Calu3 (cell line): ENCODE measurements around the gene PRSS37. TPM values are rescaled to one million over a fixed set of nuclear protein-coding genes. Genes with fewer than 3 reads are reported as not detected.
"Not testable (repeated sequence)": the region's sequence is repeated elsewhere in the genome, so short reads cannot be mapped to it uniquely, and the experiment has no call there.

Experiments
- BruUV-seq: library from RNA; stranded (reverse); fragments of 400-500 nt; replicated peaks from 2 replicates; lab custom pipeline; 2021; lab: Mats Ljungman, UMichigan
- CTCF ChIA-PET: fragments of 300-600 bp; sonication (Branson Sonifier 250); formaldehyde crosslinking; loops from one replicate; lab custom pipeline; 2022; ENCODE audit warnings: antibody characterized with exemption; lab: Charles Lee
- DNase-seq: peaks from one replicate; pipeline ENCODE4 v3.0.0; 2022
- H3K27ac Mint-ChIP-seq: one replicate; pipeline ENCODE4 v1.8.0; 2022; ENCODE audit warnings: mixed read lengths; ENCODE audit not compliant: unreplicated experiment
- H3K27me3 Mint-ChIP-seq: one replicate; pipeline ENCODE4 v1.8.0; 2022; ENCODE audit warnings: mixed read lengths; ENCODE audit not compliant: unreplicated experiment
- H3K36me3 Mint-ChIP-seq: one replicate; pipeline ENCODE4 v1.8.0; 2022; ENCODE audit warnings: mild to moderate bottlenecking, moderate library complexity, mixed read lengths; ENCODE audit not compliant: insufficient read depth, unreplicated experiment
- H3K4me1 Mint-ChIP-seq: one replicate; pipeline ENCODE4 v1.8.0; 2022; ENCODE audit warnings: mild to moderate bottlenecking, low read depth, mixed read lengths; ENCODE audit not compliant: unreplicated experiment
- H3K4me3 Mint-ChIP-seq: one replicate; pipeline ENCODE4 v1.8.0; 2022; ENCODE audit warnings: mild to moderate bottlenecking, low read depth, moderate library complexity, mixed read lengths; ENCODE audit not compliant: unreplicated experiment
- H3K9me3 Mint-ChIP-seq: one replicate; pipeline ENCODE4 v1.8.0; 2022; ENCODE audit warnings: low read depth, mixed read lengths; ENCODE audit not compliant: unreplicated experiment
- intact Hi-C: fragments of 100-400 bp; cut with micrococcal nuclease; formaldehyde crosslinking; loops from one replicate; pipeline ENCODE4 v1.10.0; 2022; ENCODE audit not compliant: unreplicated experiment
- total RNA-seq: library from RNA; stranded (reverse); gene quantifications from 2 replicates; pipeline ENCODE4 v1.2.3, GENCODE V29; 2022
- TF ChIP-seq, protein P1 (sequence below): fragments of 200-600 bp; IDR thresholded peaks from one replicate; pipeline ENCODE4 v1.8.0; 2022; ENCODE audit warnings: antibody characterized with exemption; ENCODE audit not compliant: unreplicated experiment

PRSS37 gene
- total RNA-seq, 1 experiment from 2014 or later, result not detected

DNA sequence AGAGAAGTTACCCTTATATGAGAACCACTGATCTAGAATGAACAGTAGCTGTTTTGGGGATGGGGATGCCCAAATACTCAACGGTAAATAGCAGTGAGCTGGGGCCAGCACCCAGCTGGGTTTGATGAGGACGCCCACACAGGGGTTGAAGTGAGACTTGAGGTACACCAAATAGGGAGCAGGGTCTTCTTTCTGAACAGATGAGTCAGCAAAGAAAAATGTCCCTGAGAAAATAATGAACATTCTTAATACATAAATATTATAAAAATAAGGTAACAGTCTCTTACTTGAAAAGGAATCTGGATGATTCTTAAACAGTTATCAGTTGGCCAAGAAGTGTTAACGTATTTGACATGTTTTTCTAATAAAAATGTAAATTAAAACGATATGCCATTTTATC, 2.0 kb downstream of the PRSS37 start:
- Mint-ChIP-seq H3K36me3 (no peaks in the 10 kb centered on the region), H3K27ac (no peak overlapping the region)

DNA sequence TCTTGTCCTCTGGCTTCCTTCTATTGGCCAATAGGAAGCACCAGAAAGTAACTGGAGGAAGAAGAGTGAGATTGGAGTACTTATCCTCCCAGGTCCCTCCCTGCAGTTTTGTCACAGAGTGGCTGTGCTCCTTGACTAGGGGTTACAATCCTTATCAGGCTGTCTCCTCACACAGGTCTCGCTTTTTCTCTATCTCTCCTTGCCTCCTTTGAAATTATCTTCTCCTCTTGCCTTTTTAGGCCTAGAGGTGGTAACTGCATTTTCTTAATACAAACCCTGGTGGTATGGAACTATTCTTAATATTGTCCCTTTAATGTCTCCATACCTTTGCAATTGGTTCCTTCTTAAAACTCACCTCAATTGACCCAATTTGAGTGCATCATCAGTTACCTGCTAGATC, 2.7 kb downstream of the PRSS37 start:
- TF ChIP-seq, protein P1, sequence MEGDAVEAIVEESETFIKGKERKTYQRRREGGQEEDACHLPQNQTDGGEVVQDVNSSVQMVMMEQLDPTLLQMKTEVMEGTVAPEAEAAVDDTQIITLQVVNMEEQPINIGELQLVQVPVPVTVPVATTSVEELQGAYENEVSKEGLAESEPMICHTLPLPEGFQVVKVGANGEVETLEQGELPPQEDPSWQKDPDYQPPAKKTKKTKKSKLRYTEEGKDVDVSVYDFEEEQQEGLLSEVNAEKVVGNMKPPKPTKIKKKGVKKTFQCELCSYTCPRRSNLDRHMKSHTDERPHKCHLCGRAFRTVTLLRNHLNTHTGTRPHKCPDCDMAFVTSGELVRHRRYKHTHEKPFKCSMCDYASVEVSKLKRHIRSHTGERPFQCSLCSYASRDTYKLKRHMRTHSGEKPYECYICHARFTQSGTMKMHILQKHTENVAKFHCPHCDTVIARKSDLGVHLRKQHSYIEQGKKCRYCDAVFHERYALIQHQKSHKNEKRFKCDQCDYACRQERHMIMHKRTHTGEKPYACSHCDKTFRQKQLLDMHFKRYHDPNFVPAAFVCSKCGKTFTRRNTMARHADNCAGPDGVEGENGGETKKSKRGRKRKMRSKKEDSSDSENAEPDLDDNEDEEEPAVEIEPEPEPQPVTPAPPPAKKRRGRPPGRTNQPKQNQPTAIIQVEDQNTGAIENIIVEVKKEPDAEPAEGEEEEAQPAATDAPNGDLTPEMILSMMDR, result no peak
- Mint-ChIP-seq H3K9me3 (no peaks in the 10 kb centered on the region), H3K4me1 (peaks cover 10% of the 10 kb centered on the region), H3K36me3 (no peaks in the 10 kb centered on the region), H3K27ac (no peak overlapping the region), H3K4me3 (no peak overlapping the region), H3K27me3 (no peaks in the 10 kb centered on the region)
- DNase-seq, result no peak
- no TSS peak for BruUV-seq
- CTCF ChIA-PET, result no interaction called here
- intact Hi-C loops, result no loop called here

More for the DNA sequence above, 2.0 kb downstream of the PRSS37 start:
- TF ChIP-seq, protein P1, result no peak
- CTCF ChIA-PET, result no interaction called here
- intact Hi-C loops, result no loop called here
- no TSS peak for BruUV-seq
- Mint-ChIP-seq H3K4me1 (peaks cover 10% of the 10 kb centered on the region), H3K27me3 (no peaks in the 10 kb centered on the region), H3K4me3 (no peak overlapping the region), H3K9me3 (no peaks in the 10 kb centered on the region)
- no peak for DNase-seq

DNA sequence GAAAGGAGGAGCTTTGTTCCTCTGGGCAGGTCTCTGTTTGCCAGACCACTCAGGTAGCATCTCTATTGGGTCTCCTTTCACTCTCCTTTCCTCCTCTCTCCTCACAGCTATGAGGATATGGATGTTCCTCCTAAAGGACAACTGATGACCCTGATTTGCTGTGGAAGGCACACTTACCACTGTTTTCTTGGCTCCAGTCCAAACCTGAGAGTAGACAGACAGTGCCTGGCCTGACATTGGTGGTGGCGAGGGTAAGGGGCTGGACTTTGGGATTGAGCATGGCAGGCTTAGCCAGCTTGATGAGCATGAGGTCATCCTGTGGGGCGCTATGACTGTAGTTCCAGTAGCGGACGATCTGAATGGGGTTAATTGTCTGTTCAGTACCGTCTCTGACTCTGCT, 3.6 kb downstream of the PRSS37 start:
- Mint-ChIP-seq H3K27ac (no peak overlapping the region), H3K27me3 (no peaks in the 10 kb centered on the region), H3K4me3 (no peak overlapping the region), H3K4me1 (peaks cover 5% of the 10 kb centered on the region), H3K9me3 (no peaks in the 10 kb centered on the region), H3K36me3 (no peaks in the 10 kb centered on the region)
- TF ChIP-seq, protein P1, result no peak
- CTCF ChIA-PET, result no interaction called here
- no TSS peak for BruUV-seq
- intact Hi-C loops, result no loop called here
- DNase-seq, result no peak

DNA sequence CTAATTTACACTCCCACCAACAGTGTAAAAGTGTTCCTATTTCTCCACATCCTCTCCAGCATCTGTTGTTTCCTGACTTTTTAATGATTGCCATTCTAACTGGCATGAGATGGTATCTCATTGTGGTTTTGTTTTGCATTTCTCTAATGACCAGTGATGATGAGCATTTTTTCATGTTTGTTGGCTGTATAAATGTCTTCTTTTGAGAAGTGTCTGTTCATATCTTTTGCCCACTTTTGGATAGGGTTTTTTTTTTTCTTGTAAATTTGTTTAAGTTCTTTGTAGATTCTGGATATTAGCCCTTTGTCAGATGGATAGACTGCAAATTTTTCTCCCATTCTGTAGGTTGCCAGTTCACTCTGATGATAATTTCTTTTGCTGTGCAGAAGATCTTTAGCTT, 18.9 kb downstream of the PRSS37 start:
- H3K4me1 Mint-ChIP-seq, BruUV-seq, DNase-seq, H3K27ac Mint-ChIP-seq, H3K4me3 Mint-ChIP-seq, H3K36me3 Mint-ChIP-seq, H3K27me3 Mint-ChIP-seq, CTCF ChIA-PET, intact Hi-C loops: not testable (repeated sequence)
- peaks cover 16% of the 10 kb centered on the region for H3K9me3 Mint-ChIP-seq

DNA sequence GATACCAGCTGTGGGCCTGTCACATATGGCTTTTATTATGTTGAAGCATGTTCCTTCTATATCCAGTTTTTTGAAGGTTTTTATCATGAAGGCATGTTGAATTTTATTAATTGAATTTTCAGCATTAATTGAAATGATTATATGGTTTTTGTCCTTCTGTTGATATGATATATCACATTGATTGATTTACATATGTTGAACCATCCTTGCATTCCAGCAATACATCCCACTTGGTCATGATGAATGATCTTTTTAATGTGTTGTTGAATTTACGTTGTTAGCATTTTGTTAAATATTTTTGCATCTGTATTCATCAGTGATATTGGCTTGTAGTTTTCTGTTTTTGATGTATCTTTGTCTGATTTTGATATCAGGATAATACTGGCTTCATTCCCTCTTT, 21.2 kb downstream of the PRSS37 start:
- no peak for DNase-seq
- H3K27me3 Mint-ChIP-seq, result no peaks in the 10 kb centered on the region
- CTCF ChIA-PET, result interaction anchor here (0.6 kb wide), 1 partner anchor 528 kb away, joined by 5 read pairs; no protein-coding TSS in a partner anchor
- peaks cover 16% of the 10 kb centered on the region for H3K9me3 Mint-ChIP-seq
- no peaks in the 10 kb centered on the region for H3K4me1 Mint-ChIP-seq
- intact Hi-C loops, result no loop called here
- H3K4me3 Mint-ChIP-seq, result no peak overlapping the region
- H3K27ac Mint-ChIP-seq, result no peak overlapping the region
- BruUV-seq, result no TSS peak
- TF ChIP-seq, protein P1, result no peak
- H3K36me3 Mint-ChIP-seq, result no peaks in the 10 kb centered on the region
